Measurements from ENCODE around the gene PPP4R3A. TPM values are rescaled to one million over a fixed set of nuclear protein-coding genes. Genes with fewer than 3 reads are reported as not detected.

The PPP4R3A gene
- total RNA-seq, 1 donor from 2014 or later, result 130 TPM

GRCh38 chr14:91519239-91520036 lies 9.3 kb upstream of the PPP4R3A start:
- Mint-ChIP-seq H3K4me3 (no peak overlapping the region), H3K4me1 (ENCODE audit: low read depth) (no peaks in the 10 kb centered on the region), H3K9me3 (no peaks in the 10 kb centered on the region), H3K27ac (no peak overlapping the region), H3K27me3 (ENCODE audit: insufficient read depth) (peaks cover 7% of the 10 kb centered on the region), H3K36me3 (ENCODE audit: low read depth) (no peaks in the 10 kb centered on the region)
- intact Hi-C loops (cut with micrococcal nuclease), result no loop called here
- no peak for DNase-seq (ENCODE audit: low spot score)

GRCh38 chr14:91516663-91517388 lies 6.7 kb upstream of the PPP4R3A start:
- intact Hi-C loops (cut with micrococcal nuclease), result no loop called here
- Mint-ChIP-seq H3K36me3 (ENCODE audit: low read depth) (no peaks in the 10 kb centered on the region), H3K4me3 (no peak overlapping the region), H3K27ac (no peak overlapping the region), H3K9me3 (no peaks in the 10 kb centered on the region), H3K4me1 (ENCODE audit: low read depth) (no peaks in the 10 kb centered on the region), H3K27me3 (ENCODE audit: insufficient read depth) (peaks cover 12% of the 10 kb centered on the region)
- DNase-seq (ENCODE audit: low spot score), result no peak

GRCh38 chr14:91515979-91516378 lies 5.9 kb upstream of the PPP4R3A start:
- no peak overlapping the region for H3K4me3 Mint-ChIP-seq
- H3K36me3 Mint-ChIP-seq (ENCODE audit: low read depth), result no peaks in the 10 kb centered on the region
- H3K9me3 Mint-ChIP-seq, result no peaks in the 10 kb centered on the region
- intact Hi-C loops (cut with micrococcal nuclease), result no loop called here
- peaks cover 3% of the 10 kb centered on the region for H3K4me1 Mint-ChIP-seq (ENCODE audit: low read depth)
- DNase-seq (ENCODE audit: low spot score), result no peak
- peaks cover 12% of the 10 kb centered on the region for H3K27me3 Mint-ChIP-seq (ENCODE audit: insufficient read depth)
- H3K27ac Mint-ChIP-seq, result no peak overlapping the region

GRCh38 chr14:91511043-91511383 lies 903 bp upstream of the PPP4R3A start:
- no peaks in the 10 kb centered on the region for H3K9me3 Mint-ChIP-seq
- intact Hi-C loops (cut with micrococcal nuclease), result loop anchor here (2.0 to 5.0 kb wide), 5 partner anchors 61 to 1141 kb away; partner anchors contain the start of genes CPSF2, NDUFB1, RPS6KA5 and TC2N
- peaks cover 23% of the 10 kb centered on the region for H3K4me1 Mint-ChIP-seq (ENCODE audit: low read depth)
- H3K4me3 Mint-ChIP-seq, result peak overlapping the region; percentile 98
- peaks cover 5% of the 10 kb centered on the region for H3K27me3 Mint-ChIP-seq (ENCODE audit: insufficient read depth)
- H3K36me3 Mint-ChIP-seq (ENCODE audit: low read depth), result peaks cover 26% of the 10 kb centered on the region
- no peak for DNase-seq (ENCODE audit: low spot score)
- H3K27ac Mint-ChIP-seq, result peak overlapping the region; percentile 100

- peaks cover 34% of the 10 kb centered on the region for H3K4me1 Mint-ChIP-seq (ENCODE audit: low read depth)
- no peaks in the 10 kb centered on the region for H3K9me3 Mint-ChIP-seq
- peak overlapping the region; percentile 100 for H3K27ac Mint-ChIP-seq
- peaks cover 5% of the 10 kb centered on the region for H3K27me3 Mint-ChIP-seq (ENCODE audit: insufficient read depth)
- H3K4me3 Mint-ChIP-seq, result peak overlapping the region; percentile 98
- H3K36me3 Mint-ChIP-seq (ENCODE audit: low read depth), result peaks cover 29% of the 10 kb centered on the region
- intact Hi-C loops (cut with micrococcal nuclease), result loop anchor here (1.0 to 5.0 kb wide), 12 partner anchors 45 to 1142 kb away; partner anchors contain the start of genes ATXN3, CPSF2, NDUFB1 and RPS6KA5
- no peak for DNase-seq (ENCODE audit: low spot score)
These were observed 286 bp downstream of the PPP4R3A start for GRCh38 chr14:91509878-91510170.

GRCh38 chr14:91509083-91509877 lies 830 bp downstream of the PPP4R3A start:
- H3K9me3 Mint-ChIP-seq, result no peaks in the 10 kb centered on the region
- intact Hi-C loops (cut with micrococcal nuclease), result loop anchor here (1.0 to 2.0 kb wide), 2 partner anchors 44 to 597 kb away; partner anchors contain the start of gene ATXN3
- H3K4me3 Mint-ChIP-seq, result peak overlapping the region; percentile 98
- H3K27ac Mint-ChIP-seq, result peak overlapping the region; percentile 95
- H3K36me3 Mint-ChIP-seq (ENCODE audit: low read depth), result peaks cover 31% of the 10 kb centered on the region
- H3K27me3 Mint-ChIP-seq (ENCODE audit: insufficient read depth), result peaks cover 3% of the 10 kb centered on the region
- peaks cover 37% of the 10 kb centered on the region for H3K4me1 Mint-ChIP-seq (ENCODE audit: low read depth)
- peak; percentile 34 for DNase-seq (ENCODE audit: low spot score)

GRCh38 chr14:91508105-91508504 lies 2.0 kb downstream of the PPP4R3A start:
- Mint-ChIP-seq H3K9me3 (no peaks in the 10 kb centered on the region), H3K4me1 (ENCODE audit: low read depth) (peaks cover 44% of the 10 kb centered on the region), H3K27me3 (ENCODE audit: insufficient read depth) (peaks cover 3% of the 10 kb centered on the region), H3K36me3 (ENCODE audit: low read depth) (peaks cover 37% of the 10 kb centered on the region), H3K27ac (peak overlapping the region; percentile 95), H3K4me3 (peak overlapping the region; percentile 98)
- intact Hi-C loops (cut with micrococcal nuclease), result loop anchor here (2.0 kb wide), 1 partner anchor 43 kb away; no protein-coding TSS in a partner anchor
- DNase-seq (ENCODE audit: low spot score), result no peak

GRCh38 chr14:91506226-91506625 lies 3.9 kb downstream of the PPP4R3A start:
- Mint-ChIP-seq H3K27ac (no peak overlapping the region), H3K4me1 (ENCODE audit: low read depth) (peaks cover 53% of the 10 kb centered on the region), H3K4me3 (peak overlapping the region; percentile 26), H3K36me3 (ENCODE audit: low read depth) (peaks cover 43% of the 10 kb centered on the region), H3K9me3 (no peaks in the 10 kb centered on the region), H3K27me3 (ENCODE audit: insufficient read depth) (no peaks in the 10 kb centered on the region)
- intact Hi-C loops (cut with micrococcal nuclease), result no loop called here
- no peak for DNase-seq (ENCODE audit: low spot score)

GRCh38 chr14:91503000-91503504 lies 7.1 kb downstream of the PPP4R3A start:
- H3K4me3 Mint-ChIP-seq, result no peak overlapping the region
- peaks cover 57% of the 10 kb centered on the region for H3K4me1 Mint-ChIP-seq (ENCODE audit: low read depth)
- H3K9me3 Mint-ChIP-seq, result no peaks in the 10 kb centered on the region
- no peak for DNase-seq (ENCODE audit: low spot score)
- intact Hi-C loops (cut with micrococcal nuclease), result no loop called here
- H3K27ac Mint-ChIP-seq, result no peak overlapping the region
- H3K27me3 Mint-ChIP-seq (ENCODE audit: insufficient read depth), result no peaks in the 10 kb centered on the region
- H3K36me3 Mint-ChIP-seq (ENCODE audit: low read depth), result peaks cover 34% of the 10 kb centered on the region

- intact Hi-C loops (cut with micrococcal nuclease), result no loop called here
- peaks cover 62% of the 10 kb centered on the region for H3K4me1 Mint-ChIP-seq (ENCODE audit: low read depth)
- H3K27me3 Mint-ChIP-seq (ENCODE audit: insufficient read depth), result no peaks in the 10 kb centered on the region
- no peak overlapping the region for H3K4me3 Mint-ChIP-seq
- no peak for DNase-seq (ENCODE audit: low spot score)
- H3K9me3 Mint-ChIP-seq, result no peaks in the 10 kb centered on the region
- peaks cover 37% of the 10 kb centered on the region for H3K36me3 Mint-ChIP-seq (ENCODE audit: low read depth)
- peak overlapping the region; percentile 46 for H3K27ac Mint-ChIP-seq
These were observed 7.9 kb downstream of the PPP4R3A start for GRCh38 chr14:91501951-91502930.

GRCh38 chr14:91501348-91501747 lies 8.8 kb downstream of the PPP4R3A start:
- peaks cover 33% of the 10 kb centered on the region for H3K36me3 Mint-ChIP-seq (ENCODE audit: low read depth)
- no peaks in the 10 kb centered on the region for H3K9me3 Mint-ChIP-seq
- DNase-seq (ENCODE audit: low spot score), result no peak
- peaks cover 65% of the 10 kb centered on the region for H3K4me1 Mint-ChIP-seq (ENCODE audit: low read depth)
- no peak overlapping the region for H3K4me3 Mint-ChIP-seq
- H3K27ac Mint-ChIP-seq, result no peak overlapping the region
- H3K27me3 Mint-ChIP-seq (ENCODE audit: insufficient read depth), result no peaks in the 10 kb centered on the region
- intact Hi-C loops (cut with micrococcal nuclease), result no loop called here

- Mint-ChIP-seq H3K4me1 (ENCODE audit: low read depth) (peaks cover 69% of the 10 kb centered on the region), H3K4me3 (no peak overlapping the region), H3K27me3 (ENCODE audit: insufficient read depth) (no peaks in the 10 kb centered on the region), H3K27ac (peak overlapping the region; percentile 40), H3K36me3 (ENCODE audit: low read depth) (peaks cover 22% of the 10 kb centered on the region), H3K9me3 (no peaks in the 10 kb centered on the region)
- DNase-seq (ENCODE audit: low spot score), result no peak
- intact Hi-C loops (cut with micrococcal nuclease), result no loop called here
These were observed 13.3 kb downstream of the PPP4R3A start for GRCh38 chr14:91496790-91497189.

Data from activated T-helper 1 cell treated with anti-CD3 and anti-CD28 coated beads, Interleukin-12 subunit alpha, Interleukin-12 subunit beta, Interleukin-2, Interleukin-4 antibody, amounts not matched to agents 30 ng/mL and 10 ng/mL and 1 ng/mL, durations not matched to agents 14 hours and 24 hours and 36 hours (primary cell).